GM23338 (cell line): ENCODE results near the gene ADIPOR2. TPM values are rescaled to one million over a fixed set of nuclear protein-coding genes. Genes with fewer than 3 reads are reported as not detected.

Experiments
- ATAC-seq: fragments of 200-7000 bp; cut with Tn5 transposase; 3 replicates; pipeline ENCODE4 v1.9.1; 2020
- DNase-seq: peaks from one replicate; pipeline ENCODE4 v3.0.0-alpha.2; 2015; ENCODE audit warnings: low spot score
- H2AFZ ChIP-seq: fragments of 200-600 bp; sonication (generic); 2 replicates; pipeline ENCODE4 v1.8.0; 2016; ENCODE audit warnings: antibody characterized with exemption, mild to moderate bottlenecking, moderate library complexity
- H3F3A ChIP-seq: fragments of 200-600 bp; sonication (generic); replicated peaks from 2 replicates; pipeline ENCODE4 v1.8.0; 2017; ENCODE audit warnings: antibody characterized with exemption, mixed run types, low read depth
- H3K27ac ChIP-seq: fragments of 200-600 bp; sonication (generic); 2 replicates; pipeline ENCODE4 v1.6.1; 2016; ENCODE audit warnings: low read depth
- H3K27me3 ChIP-seq: fragments of 200-600 bp; sonication (generic); 2 replicates; pipeline ENCODE4 v1.8.0; 2016; ENCODE audit warnings: mild to moderate bottlenecking, mixed run types, moderate library complexity; ENCODE audit not compliant: insufficient read depth
- H3K36me3 ChIP-seq: fragments of 200-600 bp; sonication (generic); 2 replicates; pipeline ENCODE4 v1.8.0; 2016; ENCODE audit warnings: mild to moderate bottlenecking; ENCODE audit not compliant: insufficient read depth
- H3K4me1 ChIP-seq: fragments of 200-600 bp; sonication (generic); 2 replicates; pipeline ENCODE4 v1.8.0; 2016; ENCODE audit warnings: mild to moderate bottlenecking, moderate library complexity; ENCODE audit not compliant: insufficient read depth
- H3K4me2 ChIP-seq: fragments of 200-600 bp; sonication (generic); 2 replicates; pipeline ENCODE4 v1.7.1; 2017; ENCODE audit warnings: mixed run types
- H3K4me3 ChIP-seq: fragments of 200-600 bp; sonication (generic); 2 replicates; pipeline ENCODE4 v1.6.1; 2016; ENCODE audit warnings: mixed run types
- H3K79me2 ChIP-seq: fragments of 200-600 bp; sonication (generic); replicated peaks from 2 replicates; pipeline ENCODE4 v1.8.0; 2017; ENCODE audit warnings: mild to moderate bottlenecking; ENCODE audit not compliant: insufficient read depth
- H3K9me2 ChIP-seq: fragments of 200-600 bp; sonication (generic); 2 replicates; pipeline ENCODE4 v1.8.0; 2017; ENCODE audit not compliant: insufficient read depth
- H4K20me1 ChIP-seq: fragments of 200-600 bp; sonication (generic); replicated peaks from 2 replicates; pipeline ENCODE4 v1.8.0; 2017; ENCODE audit warnings: mild to moderate bottlenecking; ENCODE audit not compliant: insufficient read depth
- H3K27ac Mint-ChIP-seq: 2 replicates; pipeline ENCODE4 v1.8.0; 2020; ENCODE audit warnings: inconsistent platforms, mild to moderate bottlenecking, moderate library complexity, mixed read lengths
- H3K27me3 Mint-ChIP-seq: 3 replicates; pipeline ENCODE4 v1.8.0; 2022; ENCODE audit warnings: low read depth, mild to moderate bottlenecking, moderate library complexity, mixed read lengths, inconsistent platforms; ENCODE audit not compliant: insufficient read depth, poor library complexity
- H3K36me3 Mint-ChIP-seq: 3 replicates; pipeline ENCODE4 v1.8.0; 2021; ENCODE audit warnings: low read depth, mild to moderate bottlenecking, inconsistent platforms, moderate library complexity, mixed read lengths
- H3K4me1 Mint-ChIP-seq: 3 replicates; pipeline ENCODE4 v1.8.0; 2020; ENCODE audit warnings: mild to moderate bottlenecking, inconsistent platforms, mixed read lengths
- H3K4me3 Mint-ChIP-seq: 3 replicates; pipeline ENCODE4 v1.8.0; 2021; ENCODE audit warnings: moderate library complexity, mild to moderate bottlenecking, inconsistent platforms, mixed read lengths
- H3K9me3 Mint-ChIP-seq: 3 replicates; pipeline ENCODE4 v1.8.0; 2020; ENCODE audit warnings: moderate library complexity, mild to moderate bottlenecking, inconsistent platforms, mixed read lengths
- CREB1 ChIP-seq: fragments of 250-450 bp; sonication (Bioruptor Pico); IDR thresholded peaks from 2 replicates; pipeline ENCODE4 v1.5.0; 2020; ENCODE audit warnings: low read depth, mild to moderate bottlenecking, moderate library complexity
- EZH2 ChIP-seq: fragments of 200-600 bp; sonication (generic); IDR thresholded peaks from one replicate; pipeline ENCODE4 v1.8.0; 2017; ENCODE audit warnings: antibody characterized with exemption, mild to moderate bottlenecking, low read depth; ENCODE audit not compliant: unreplicated experiment
- EZH2phosphoT487 ChIP-seq: fragments of 200-600 bp; sonication (generic); IDR thresholded peaks from one replicate; pipeline ENCODE4 v1.8.1; 2018; ENCODE audit warnings: antibody characterized with exemption; ENCODE audit not compliant: unreplicated experiment
- JUNB ChIP-seq: IDR thresholded peaks from one replicate; pipeline ENCODE4 v1.6.1; 2016; ENCODE audit warnings: antibody characterized with exemption; ENCODE audit not compliant: unreplicated experiment
- NANOG ChIP-seq: IDR thresholded peaks from 2 replicates; pipeline ENCODE4 v1.6.1; 2016; ENCODE audit warnings: antibody characterized with exemption, borderline replicate concordance
- POLR2AphosphoS5 ChIP-seq: IDR thresholded peaks from 2 replicates; pipeline ENCODE4 v1.6.1; 2016; ENCODE audit warnings: antibody characterized with exemption, low read depth
- STAT1 ChIP-seq: IDR thresholded peaks from one replicate; pipeline ENCODE4 v1.6.1; 2016; ENCODE audit warnings: antibody characterized with exemption; ENCODE audit not compliant: unreplicated experiment
- ZNF114 ChIP-seq: fragments of 250-450 bp; sonication (Bioruptor Pico); IDR thresholded peaks from 2 replicates; pipeline ENCODE4 v1.5.0; 2020; ENCODE audit warnings: mild to moderate bottlenecking, moderate library complexity
- ZNF331 ChIP-seq: fragments of 250-450 bp; sonication (Bioruptor Pico); IDR thresholded peaks from 2 replicates; pipeline ENCODE4 v1.5.0; 2020; ENCODE audit warnings: low read depth, mild to moderate bottlenecking, moderate library complexity
- polyA plus RNA-seq: library from polyadenylated mRNA; unstranded; fragments of >200 nt; fragmentation: Nextera tagmentation; extraction: Ambion mirVana; gene quantifications from 2 replicates; pipeline ENCODE4 v1.2.1, GENCODE V29; 2016
- total RNA-seq: library from RNA; depleted of rRNA; stranded (reverse); fragments of >200 nt; shearing (Covaris generic); gene quantifications from 2 replicates; pipeline ENCODE4 v1.2.3, GENCODE V29; 2014
- TF ChIP-seq, protein P1 (sequence below): IDR thresholded peaks from one replicate; pipeline ENCODE4 v1.6.1; 2018; ENCODE audit warnings: antibody characterized with exemption; ENCODE audit not compliant: unreplicated experiment
- TF ChIP-seq, protein P2 (sequence below): IDR thresholded peaks from 2 replicates; pipeline ENCODE4 v1.6.1; 2016; ENCODE audit warnings: antibody characterized with exemption
- TF ChIP-seq, protein P3 (sequence below), 2 experiments: fragments of 200-600 bp in 1 of 2; sonication (generic) in 1 of 2; conservative IDR thresholded peaks; 2 replicates each; pipeline versions ENCODE4 v1.5.1 to v1.6.1; 2016 to 2017; ENCODE audit warnings: antibody characterized with exemption in 2 of 2, low read depth in 2 of 2, mild to moderate bottlenecking in 2 of 2, moderate library complexity in 1 of 2

Gene ADIPOR2
- total and polyA plus RNA-seq, 2 experiments from 2014 or later: 11.7 to 36.2 TPM

GRCh38 chr12:1836854-1837421, 146.1 kb downstream of the ADIPOR2 start (continued):
- TF ChIP-seq, protein P1, sequence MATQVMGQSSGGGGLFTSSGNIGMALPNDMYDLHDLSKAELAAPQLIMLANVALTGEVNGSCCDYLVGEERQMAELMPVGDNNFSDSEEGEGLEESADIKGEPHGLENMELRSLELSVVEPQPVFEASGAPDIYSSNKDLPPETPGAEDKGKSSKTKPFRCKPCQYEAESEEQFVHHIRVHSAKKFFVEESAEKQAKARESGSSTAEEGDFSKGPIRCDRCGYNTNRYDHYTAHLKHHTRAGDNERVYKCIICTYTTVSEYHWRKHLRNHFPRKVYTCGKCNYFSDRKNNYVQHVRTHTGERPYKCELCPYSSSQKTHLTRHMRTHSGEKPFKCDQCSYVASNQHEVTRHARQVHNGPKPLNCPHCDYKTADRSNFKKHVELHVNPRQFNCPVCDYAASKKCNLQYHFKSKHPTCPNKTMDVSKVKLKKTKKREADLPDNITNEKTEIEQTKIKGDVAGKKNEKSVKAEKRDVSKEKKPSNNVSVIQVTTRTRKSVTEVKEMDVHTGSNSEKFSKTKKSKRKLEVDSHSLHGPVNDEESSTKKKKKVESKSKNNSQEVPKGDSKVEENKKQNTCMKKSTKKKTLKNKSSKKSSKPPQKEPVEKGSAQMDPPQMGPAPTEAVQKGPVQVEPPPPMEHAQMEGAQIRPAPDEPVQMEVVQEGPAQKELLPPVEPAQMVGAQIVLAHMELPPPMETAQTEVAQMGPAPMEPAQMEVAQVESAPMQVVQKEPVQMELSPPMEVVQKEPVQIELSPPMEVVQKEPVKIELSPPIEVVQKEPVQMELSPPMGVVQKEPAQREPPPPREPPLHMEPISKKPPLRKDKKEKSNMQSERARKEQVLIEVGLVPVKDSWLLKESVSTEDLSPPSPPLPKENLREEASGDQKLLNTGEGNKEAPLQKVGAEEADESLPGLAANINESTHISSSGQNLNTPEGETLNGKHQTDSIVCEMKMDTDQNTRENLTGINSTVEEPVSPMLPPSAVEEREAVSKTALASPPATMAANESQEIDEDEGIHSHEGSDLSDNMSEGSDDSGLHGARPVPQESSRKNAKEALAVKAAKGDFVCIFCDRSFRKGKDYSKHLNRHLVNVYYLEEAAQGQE: no peak
- TF ChIP-seq, protein P2, sequence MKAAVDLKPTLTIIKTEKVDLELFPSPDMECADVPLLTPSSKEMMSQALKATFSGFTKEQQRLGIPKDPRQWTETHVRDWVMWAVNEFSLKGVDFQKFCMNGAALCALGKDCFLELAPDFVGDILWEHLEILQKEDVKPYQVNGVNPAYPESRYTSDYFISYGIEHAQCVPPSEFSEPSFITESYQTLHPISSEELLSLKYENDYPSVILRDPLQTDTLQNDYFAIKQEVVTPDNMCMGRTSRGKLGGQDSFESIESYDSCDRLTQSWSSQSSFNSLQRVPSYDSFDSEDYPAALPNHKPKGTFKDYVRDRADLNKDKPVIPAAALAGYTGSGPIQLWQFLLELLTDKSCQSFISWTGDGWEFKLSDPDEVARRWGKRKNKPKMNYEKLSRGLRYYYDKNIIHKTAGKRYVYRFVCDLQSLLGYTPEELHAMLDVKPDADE: no peak
- TF ChIP-seq EZH2phosphoT487 (no peak), POLR2AphosphoS5 (no peak), NANOG (no peak), EZH2 (no peak), STAT1 (no peak), CREB1 (CRISPR knock-in tag) (no peak), JUNB (no peak), ZNF331 (no peak)
- TF ChIP-seq, protein P3, sequence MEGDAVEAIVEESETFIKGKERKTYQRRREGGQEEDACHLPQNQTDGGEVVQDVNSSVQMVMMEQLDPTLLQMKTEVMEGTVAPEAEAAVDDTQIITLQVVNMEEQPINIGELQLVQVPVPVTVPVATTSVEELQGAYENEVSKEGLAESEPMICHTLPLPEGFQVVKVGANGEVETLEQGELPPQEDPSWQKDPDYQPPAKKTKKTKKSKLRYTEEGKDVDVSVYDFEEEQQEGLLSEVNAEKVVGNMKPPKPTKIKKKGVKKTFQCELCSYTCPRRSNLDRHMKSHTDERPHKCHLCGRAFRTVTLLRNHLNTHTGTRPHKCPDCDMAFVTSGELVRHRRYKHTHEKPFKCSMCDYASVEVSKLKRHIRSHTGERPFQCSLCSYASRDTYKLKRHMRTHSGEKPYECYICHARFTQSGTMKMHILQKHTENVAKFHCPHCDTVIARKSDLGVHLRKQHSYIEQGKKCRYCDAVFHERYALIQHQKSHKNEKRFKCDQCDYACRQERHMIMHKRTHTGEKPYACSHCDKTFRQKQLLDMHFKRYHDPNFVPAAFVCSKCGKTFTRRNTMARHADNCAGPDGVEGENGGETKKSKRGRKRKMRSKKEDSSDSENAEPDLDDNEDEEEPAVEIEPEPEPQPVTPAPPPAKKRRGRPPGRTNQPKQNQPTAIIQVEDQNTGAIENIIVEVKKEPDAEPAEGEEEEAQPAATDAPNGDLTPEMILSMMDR (conservative IDR thresholded peaks at IDR 0.05; ENCODE audit: low read depth in 2 of 2): no peak

GRCh38 chr12:1837541-1838204, 146.8 kb downstream of the ADIPOR2 start:
- H2AFZ ChIP-seq: no peak overlapping the region
- ATAC-seq (no peak), DNase-seq (no peak)
- no peaks in the 10 kb centered on the region for H3K79me2 ChIP-seq
- H3K27ac Mint-ChIP-seq: no peak overlapping the region
- no peak overlapping the region for H3K4me2 ChIP-seq
- no peaks in the 10 kb centered on the region for H3K4me1 ChIP-seq
- no peaks in the 10 kb centered on the region for H3K27me3 ChIP-seq
- no peaks in the 10 kb centered on the region for H3F3A ChIP-seq
- H4K20me1 ChIP-seq: no peaks in the 10 kb centered on the region
- H3K4me1 Mint-ChIP-seq: peaks cover 40% of the 10 kb centered on the region
- H3K9me3 Mint-ChIP-seq: no peaks in the 10 kb centered on the region
- H3K4me3 Mint-ChIP-seq: no peak overlapping the region
- H3K4me3 ChIP-seq: no peak overlapping the region
- H3K36me3 ChIP-seq: no peaks in the 10 kb centered on the region
- H3K9me2 ChIP-seq: no peaks in the 10 kb centered on the region
- no peak overlapping the region for H3K27ac ChIP-seq
- H3K36me3 Mint-ChIP-seq: no peaks in the 10 kb centered on the region
- peaks cover 10% of the 10 kb centered on the region for H3K27me3 Mint-ChIP-seq
- TF ChIP-seq POLR2AphosphoS5: no peak
- TF ChIP-seq EZH2phosphoT487: no peak
- TF ChIP-seq, protein P2: no peak
- TF ChIP-seq, protein P1: no peak
- no peak for TF ChIP-seq NANOG
- no peak for TF ChIP-seq STAT1
- TF ChIP-seq ZNF114 (CRISPR knock-in tag): no peak
- no peak for TF ChIP-seq ZNF331
- no peak for TF ChIP-seq EZH2
